T-helper 22 cell (primary cell): ENCODE results near the gene RPTOR.
"Not testable (repeated sequence)": the region's sequence is repeated elsewhere in the genome, so short reads cannot be mapped to it uniquely, and the experiment has no call there.

Experiments used
- DNase-seq: peaks from one replicate; pipeline ENCODE4 v3.0.0-alpha.2; 2020; ENCODE audit warnings: low read depth

Gene RPTOR

GRCh38 chr17:80694992-80695912 is 150.6 kb downstream of the RPTOR start:
- no peak for DNase-seq

DNA sequence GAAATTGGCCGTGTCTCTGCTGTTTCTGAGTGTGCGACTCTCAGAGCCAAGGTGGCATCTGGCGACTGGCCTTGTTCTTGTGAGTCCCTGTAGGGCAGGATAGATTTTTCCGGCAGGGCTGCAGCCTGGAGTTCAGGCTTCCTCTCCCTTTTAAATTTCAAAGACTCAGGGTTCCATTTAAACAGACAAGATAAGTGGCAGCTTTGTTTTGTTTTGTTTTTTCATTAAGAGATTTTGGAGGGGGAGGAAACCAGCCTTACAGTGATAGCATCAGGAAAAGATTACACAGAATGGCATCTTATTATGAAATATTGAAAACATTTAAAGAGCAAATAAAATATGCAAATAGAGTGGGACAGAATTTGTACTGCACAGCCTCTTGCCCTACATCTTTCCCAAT is 151.3 kb downstream of the RPTOR start:
- DNase-seq = no peak

DNA sequence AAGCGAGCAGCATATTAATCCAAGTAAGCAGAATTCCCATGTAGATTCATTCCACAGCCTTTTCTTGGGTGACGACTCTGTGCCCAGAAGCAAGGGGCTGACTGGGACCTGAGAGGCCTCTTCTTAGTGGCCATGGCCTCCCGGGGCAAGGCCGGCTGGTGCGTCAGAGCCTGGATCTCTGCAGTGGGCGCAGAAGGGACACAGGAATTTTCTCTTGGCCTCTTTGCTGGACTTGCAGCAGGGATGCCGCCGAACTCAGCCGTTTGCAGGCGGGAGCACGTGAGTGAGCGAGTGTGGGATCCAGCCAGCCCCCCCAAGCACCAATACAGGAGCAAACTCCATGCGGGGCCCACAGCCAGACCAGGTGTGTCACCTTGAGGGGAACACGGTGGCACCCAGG is 151.8 kb downstream of the RPTOR start:
- no peak for DNase-seq

DNA sequence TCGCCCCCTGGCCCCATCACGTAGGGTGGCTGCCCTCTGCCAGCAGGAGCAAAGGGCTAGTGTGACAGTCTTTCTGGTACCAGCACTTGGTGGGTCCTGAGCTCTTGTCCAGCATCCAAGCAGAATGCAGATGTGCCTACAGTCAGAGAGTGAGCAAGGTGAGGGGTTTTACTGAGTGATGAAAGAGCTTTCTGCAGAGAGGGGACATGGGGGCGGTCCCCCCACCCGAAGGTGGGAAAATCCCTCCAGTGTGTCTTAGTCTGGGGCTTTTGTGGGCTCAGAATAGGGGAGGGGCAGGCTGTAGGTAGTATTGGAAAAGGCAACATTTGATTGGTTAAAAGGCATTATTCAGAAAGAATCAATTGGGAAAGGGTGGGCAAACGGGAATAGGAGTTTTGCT is 152.3 kb downstream of the RPTOR start:
- no peak for DNase-seq

DNA sequence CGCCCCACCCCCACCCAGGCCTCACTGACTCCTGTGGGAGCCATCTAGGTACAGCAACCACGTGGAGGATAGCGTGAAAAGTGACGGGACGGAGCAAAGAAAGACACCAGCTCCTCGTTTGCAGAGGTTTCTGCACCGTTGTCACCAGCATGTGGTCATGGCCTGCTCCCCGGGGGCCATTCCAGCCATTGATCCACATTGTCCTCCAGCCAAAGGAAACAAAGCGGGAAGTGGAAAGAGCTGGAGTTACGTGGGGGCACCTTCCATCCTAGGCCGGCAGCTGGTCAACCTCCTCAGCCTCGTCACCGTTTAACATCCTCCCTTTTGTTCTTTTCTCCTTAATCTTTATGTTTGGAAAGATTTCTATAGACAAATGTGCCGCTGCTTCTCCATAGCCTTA is 153.7 kb downstream of the RPTOR start:
- no peak for DNase-seq

GRCh38 chr17:80699205-80699604 is 154.6 kb downstream of the RPTOR start:
- not testable (repeated sequence) for DNase-seq

DNA sequence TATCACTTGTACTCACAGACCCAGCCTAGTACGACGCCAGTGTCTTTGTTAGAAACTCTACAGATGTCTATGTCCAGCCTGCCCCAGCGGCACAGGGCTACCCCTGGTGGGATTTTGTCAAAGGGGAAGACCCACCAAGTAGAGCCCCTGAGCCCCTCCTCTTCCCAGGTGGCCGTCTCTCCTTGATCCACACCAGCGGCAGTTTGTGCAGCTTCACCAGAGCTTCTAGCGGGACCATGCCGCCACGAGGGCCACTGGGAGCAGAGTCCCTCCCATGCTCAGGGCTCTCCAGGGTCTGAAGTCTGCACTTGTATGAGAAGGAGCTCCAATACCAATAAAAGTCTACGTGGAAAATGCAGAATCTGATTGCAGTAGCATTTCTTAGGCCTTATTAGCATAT is 157.1 kb downstream of the RPTOR start:
- no peak for DNase-seq

- DNase-seq = no peak
These were observed 157.9 kb downstream of the RPTOR start for GRCh38 chr17:80702315-80703141.

DNA sequence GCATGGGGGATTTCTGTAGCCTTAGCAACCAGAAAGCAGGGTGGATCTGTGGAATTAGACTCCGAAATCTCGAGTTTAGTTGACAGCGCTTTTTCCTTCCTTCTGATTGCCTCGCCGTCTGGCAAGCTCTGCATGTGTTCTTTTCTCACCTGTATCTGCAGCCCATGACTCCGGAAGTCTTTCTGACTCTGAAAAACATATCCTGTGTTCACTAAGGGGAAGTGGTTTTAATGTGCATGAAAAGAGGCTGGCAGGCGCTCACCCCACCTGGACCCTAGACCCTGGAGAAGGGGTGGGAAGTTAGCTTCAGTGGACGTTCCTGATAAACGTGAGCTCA is 158.5 kb downstream of the RPTOR start:
- no peak for DNase-seq

DNA sequence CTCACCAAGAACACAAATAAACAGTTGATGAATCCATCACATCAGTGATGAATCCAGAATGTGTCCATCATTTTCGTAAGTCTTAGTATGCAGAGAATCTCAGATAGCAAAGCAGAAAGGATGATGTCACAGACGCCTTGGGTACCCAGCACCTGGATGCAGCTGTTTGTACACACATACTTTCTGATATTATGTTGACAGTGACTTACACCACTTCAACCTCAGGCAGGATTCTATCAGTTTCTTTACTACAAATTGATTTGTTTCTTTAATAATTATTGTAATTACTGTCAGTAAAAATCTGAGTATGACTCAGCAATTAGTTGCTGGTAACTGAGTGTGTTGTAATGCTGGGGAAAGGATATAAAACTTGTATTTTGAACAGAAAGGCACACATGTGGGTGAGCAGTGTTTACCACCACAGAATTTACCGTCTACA is 159.8 kb downstream of the RPTOR start:
- no peak for DNase-seq

GRCh38 chr17:80704894-80705293 is 160.3 kb downstream of the RPTOR start:
- no peak for DNase-seq

- no peak for DNase-seq
These were observed 161.3 kb downstream of the RPTOR start for GRCh38 chr17:80705988-80706387.

GRCh38 chr17:80706463-80706867 is 161.8 kb downstream of the RPTOR start:
- no peak for DNase-seq

DNA sequence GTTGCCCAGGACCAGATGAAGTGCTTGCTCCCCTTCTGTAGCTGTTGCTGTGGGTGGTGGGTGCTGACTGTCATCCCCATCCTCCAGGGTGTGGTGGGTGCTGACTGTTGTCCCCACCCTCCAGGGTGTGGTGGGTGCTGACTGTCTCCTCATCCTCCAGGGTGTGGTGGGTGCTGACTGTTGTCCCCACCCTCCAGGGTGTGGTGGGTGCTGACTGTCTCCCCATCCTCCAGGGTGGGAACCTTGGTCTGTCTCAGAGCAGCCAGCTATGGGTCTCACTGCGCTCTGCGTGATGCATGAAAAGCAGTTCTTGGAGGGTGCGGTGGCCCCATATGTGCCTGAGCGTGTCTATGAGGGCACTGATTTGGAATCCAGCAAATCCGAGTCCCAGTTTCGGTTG is 163.8 kb downstream of the RPTOR start:
- no peak for DNase-seq

DNA sequence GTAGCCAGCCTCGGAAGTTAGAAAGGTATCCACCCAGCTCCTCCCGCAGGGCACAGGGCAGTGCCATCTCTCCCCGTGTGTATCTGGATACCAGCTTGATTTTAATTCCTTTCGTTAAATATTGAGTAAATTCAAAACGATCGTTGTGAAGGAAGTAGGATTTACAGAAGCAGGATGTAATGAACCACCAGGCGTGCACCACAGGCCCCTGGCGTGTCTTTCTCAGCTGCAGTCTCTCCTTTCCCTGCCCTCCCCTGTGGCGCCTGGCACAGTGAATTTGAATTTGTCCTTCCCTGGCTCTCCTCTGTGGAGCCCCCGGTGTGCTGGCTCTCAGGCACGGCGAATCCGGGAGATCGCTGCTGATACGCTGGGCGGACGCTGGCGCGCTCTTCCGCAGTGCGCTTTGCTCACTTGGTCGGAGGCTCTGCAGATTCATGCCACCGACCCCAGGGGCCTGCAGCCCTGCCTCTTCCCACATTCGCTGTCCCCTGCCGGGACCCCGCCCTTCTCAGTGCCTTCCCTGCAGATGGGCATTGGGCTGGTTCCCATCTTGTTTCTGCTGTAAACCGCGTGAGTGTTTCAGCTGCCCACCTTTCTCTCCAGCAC is 164.6 kb downstream of the RPTOR start:
- no peak for DNase-seq

- no peak for DNase-seq
These were observed 166.2 kb downstream of the RPTOR start for GRCh38 chr17:80710714-80711302.

DNA sequence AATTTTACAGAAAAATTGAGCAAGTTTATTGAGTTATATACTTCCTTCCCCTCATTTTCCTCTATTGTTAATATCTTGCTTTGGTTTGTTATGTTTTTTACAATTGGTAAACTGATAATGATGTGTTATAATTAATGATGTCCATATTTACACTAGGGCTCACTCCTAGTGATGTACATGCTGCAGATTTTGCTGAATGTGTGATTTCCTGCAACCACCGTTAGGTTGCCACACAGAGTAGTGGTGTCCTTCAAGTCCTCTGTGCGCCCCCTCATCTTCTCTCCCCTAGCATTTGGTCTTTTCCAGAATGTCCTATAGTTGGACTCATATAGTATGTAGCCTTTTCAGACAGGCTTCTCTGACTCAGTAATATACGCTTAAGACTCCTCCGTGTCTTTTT is 167.5 kb downstream of the RPTOR start:
- no peak for DNase-seq

DNA sequence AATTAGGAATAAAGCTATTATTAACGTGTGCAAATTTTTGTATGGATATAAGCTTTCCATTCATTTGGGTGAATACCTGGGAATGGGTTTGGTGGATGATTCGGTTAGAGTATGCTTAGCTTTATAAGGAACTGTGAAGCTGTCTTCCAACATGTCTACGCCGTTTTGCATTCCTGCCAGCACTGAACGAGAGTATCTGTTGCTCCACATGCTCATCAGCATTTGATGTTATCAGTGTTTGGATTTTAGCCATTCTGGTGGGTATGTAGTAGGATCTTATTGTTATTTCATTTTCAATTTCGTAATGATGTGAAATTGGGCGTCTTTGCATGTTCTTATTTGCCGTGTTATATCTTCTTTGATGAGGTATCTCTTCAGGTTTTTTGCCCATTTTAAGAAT is 168.0 kb downstream of the RPTOR start:
- DNase-seq = no peak

- no peak for DNase-seq
These were observed 172.5 kb downstream of the RPTOR start for GRCh38 chr17:80716986-80717719.

DNA sequence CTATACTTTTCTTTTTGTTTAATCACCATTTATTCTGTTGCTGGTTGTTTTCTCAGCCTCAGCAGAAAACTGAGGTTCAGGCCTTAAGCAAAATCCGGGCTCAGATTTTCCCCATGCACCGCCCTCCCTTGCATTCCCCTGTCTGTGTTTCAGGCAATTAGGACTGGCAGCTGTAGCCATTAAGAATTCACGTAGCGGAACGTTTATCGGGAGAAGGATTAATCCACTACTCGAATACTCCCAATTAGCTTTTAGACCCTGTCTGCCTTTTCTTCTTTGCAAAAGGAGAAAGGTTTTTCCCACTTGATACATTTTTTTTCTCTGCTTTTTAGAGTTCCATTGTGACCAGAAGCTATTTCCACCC is 173.1 kb downstream of the RPTOR start:
- DNase-seq = no peak

DNA sequence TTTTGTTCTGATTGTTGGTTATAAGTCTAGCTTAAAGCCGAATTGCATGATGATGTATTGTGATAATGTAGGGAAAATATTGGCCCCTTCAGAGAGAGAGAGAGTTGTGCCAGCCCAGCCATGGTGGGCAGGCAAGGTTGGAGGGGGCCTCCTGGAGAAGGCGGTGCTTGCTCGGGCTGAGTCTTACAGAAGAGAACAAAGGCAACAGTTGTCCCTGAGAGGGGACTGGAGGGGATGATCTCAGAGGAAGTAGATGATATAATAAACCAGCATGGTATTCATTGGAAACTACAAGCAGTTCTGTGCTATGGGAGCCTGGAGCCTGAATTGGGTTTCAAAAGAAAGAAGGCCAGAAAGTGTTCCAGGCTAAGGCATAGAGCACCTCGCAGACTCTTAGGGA is 173.8 kb downstream of the RPTOR start:
- DNase-seq = no peak

DNA sequence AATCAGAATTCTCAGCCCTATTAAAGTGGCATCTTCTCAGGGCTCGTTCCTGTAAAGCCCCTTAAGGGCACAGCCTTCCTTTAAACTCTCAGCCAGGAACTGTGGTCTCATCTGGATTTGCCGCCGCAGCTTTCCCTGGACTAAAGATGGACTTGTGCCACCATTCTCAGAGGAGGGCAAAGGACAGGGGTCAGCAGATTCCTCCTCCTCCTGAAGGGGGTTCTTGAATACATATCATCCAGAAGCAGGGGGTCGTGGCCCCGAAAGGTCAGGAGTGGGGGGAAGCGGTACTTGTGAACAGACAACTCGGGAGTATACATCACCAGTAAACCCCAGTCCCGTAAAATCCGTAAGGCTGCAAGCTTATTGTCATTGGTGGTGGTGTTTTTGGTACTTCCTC is 174.8 kb downstream of the RPTOR start:
- DNase-seq = no peak
